Neural cell (in vitro differentiated cells): ENCODE data around the gene RAD51B.

Experiments
- EP300 ChIP-seq: fragments of 450-650 bp; conservative IDR thresholded peaks from 2 replicates; pipeline ENCODE4 v1.6.1; 2014; ENCODE audit warnings: antibody characterized with exemption, mild to moderate bottlenecking, moderate library complexity; ENCODE audit not compliant: poor library complexity, severe bottlenecking
- EZH2 ChIP-seq: fragments of 200-600, 300-800 bp; shearing (Covaris generic), sonication (generic); IDR thresholded peaks from 2 replicates; pipeline ENCODE4 v1.6.1; 2014; ENCODE audit warnings: antibody characterized with exemption, low read length, borderline replicate concordance, mild to moderate bottlenecking; ENCODE audit not compliant: insufficient read depth, poor library complexity, severe bottlenecking
- MXI1 ChIP-seq: fragments of 450-650 bp; conservative IDR thresholded peaks from 2 replicates; pipeline ENCODE4 v1.6.1; 2014; ENCODE audit warnings: antibody characterized with exemption, mild to moderate bottlenecking; ENCODE audit not compliant: poor library complexity, severe bottlenecking
- TF ChIP-seq, protein P1 (sequence below): fragments of 450-650 bp; IDR thresholded peaks from 2 replicates; pipeline ENCODE4 v1.5.1; 2014; ENCODE audit warnings: antibody characterized with exemption, mild to moderate bottlenecking, moderate library complexity; ENCODE audit not compliant: poor library complexity, severe bottlenecking
- TF ChIP-seq, protein P2 (sequence below): IDR thresholded peaks from 2 replicates; pipeline ENCODE4 v1.6.1; 2012; ENCODE audit warnings: borderline replicate concordance

DNA sequence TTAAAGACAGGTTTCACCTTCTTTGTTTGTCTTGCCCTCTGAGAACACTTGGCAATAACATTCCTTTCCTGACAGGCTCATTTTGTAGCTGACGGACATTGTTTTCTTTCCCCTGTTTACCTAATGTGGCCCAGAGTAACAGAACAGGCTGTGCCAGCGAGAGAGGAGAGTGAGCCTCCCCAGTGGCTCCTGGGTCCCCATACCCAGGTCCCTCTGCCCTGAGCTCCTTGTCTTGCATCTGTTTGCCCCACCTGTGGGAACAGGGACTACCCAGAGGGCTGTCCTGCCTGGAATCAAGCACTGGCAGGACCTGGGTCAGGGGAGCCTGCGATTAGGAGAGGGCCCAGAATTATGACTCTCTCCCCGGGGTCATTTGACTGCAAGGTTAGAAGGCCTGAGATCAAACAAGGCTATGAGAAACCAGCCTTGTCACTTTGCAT, 750.4 kb downstream of the RAD51B start:
- TF ChIP-seq, protein P1, sequence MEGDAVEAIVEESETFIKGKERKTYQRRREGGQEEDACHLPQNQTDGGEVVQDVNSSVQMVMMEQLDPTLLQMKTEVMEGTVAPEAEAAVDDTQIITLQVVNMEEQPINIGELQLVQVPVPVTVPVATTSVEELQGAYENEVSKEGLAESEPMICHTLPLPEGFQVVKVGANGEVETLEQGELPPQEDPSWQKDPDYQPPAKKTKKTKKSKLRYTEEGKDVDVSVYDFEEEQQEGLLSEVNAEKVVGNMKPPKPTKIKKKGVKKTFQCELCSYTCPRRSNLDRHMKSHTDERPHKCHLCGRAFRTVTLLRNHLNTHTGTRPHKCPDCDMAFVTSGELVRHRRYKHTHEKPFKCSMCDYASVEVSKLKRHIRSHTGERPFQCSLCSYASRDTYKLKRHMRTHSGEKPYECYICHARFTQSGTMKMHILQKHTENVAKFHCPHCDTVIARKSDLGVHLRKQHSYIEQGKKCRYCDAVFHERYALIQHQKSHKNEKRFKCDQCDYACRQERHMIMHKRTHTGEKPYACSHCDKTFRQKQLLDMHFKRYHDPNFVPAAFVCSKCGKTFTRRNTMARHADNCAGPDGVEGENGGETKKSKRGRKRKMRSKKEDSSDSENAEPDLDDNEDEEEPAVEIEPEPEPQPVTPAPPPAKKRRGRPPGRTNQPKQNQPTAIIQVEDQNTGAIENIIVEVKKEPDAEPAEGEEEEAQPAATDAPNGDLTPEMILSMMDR, result no peak
- TF ChIP-seq MXI1 (no peak), EP300 (no peak), EZH2 (no peak)
- TF ChIP-seq, protein P2, sequence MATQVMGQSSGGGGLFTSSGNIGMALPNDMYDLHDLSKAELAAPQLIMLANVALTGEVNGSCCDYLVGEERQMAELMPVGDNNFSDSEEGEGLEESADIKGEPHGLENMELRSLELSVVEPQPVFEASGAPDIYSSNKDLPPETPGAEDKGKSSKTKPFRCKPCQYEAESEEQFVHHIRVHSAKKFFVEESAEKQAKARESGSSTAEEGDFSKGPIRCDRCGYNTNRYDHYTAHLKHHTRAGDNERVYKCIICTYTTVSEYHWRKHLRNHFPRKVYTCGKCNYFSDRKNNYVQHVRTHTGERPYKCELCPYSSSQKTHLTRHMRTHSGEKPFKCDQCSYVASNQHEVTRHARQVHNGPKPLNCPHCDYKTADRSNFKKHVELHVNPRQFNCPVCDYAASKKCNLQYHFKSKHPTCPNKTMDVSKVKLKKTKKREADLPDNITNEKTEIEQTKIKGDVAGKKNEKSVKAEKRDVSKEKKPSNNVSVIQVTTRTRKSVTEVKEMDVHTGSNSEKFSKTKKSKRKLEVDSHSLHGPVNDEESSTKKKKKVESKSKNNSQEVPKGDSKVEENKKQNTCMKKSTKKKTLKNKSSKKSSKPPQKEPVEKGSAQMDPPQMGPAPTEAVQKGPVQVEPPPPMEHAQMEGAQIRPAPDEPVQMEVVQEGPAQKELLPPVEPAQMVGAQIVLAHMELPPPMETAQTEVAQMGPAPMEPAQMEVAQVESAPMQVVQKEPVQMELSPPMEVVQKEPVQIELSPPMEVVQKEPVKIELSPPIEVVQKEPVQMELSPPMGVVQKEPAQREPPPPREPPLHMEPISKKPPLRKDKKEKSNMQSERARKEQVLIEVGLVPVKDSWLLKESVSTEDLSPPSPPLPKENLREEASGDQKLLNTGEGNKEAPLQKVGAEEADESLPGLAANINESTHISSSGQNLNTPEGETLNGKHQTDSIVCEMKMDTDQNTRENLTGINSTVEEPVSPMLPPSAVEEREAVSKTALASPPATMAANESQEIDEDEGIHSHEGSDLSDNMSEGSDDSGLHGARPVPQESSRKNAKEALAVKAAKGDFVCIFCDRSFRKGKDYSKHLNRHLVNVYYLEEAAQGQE, result no peak
